ENCODE data around the gene SLC35G3.

GRCh38 chr17:35162755-35163154, 31.4 kb downstream of the SLC35G3 start:
- TF ChIP-seq CTCF (conservative IDR thresholded peaks at IDR 0.05; ENCODE audit: low read depth, low read length) (no peak), EZH2 (IDR thresholded peaks at IDR 0.05; ENCODE audit: borderline replicate concordance, low read depth, low read length, poor library complexity, severe bottlenecking) (no peak)
